Epithelial cell of proximal tubule (primary cell): Measurements from ENCODE around the gene MYBPH. TPM values are rescaled to one million over a fixed set of nuclear protein-coding genes. Genes with fewer than 3 reads are reported as not detected.

Experiments
- DNase-seq: peaks from one replicate; pipeline ENCODE4 v3.0.0-alpha.2; 2011; ENCODE audit warnings: low read depth
- H3K4me3 ChIP-seq: 2 replicates; pipeline ENCODE4 v1.5.1; 2011; ENCODE audit warnings: low read depth, mild to moderate bottlenecking, low read length
- CTCF ChIP-seq: conservative IDR thresholded peaks from 2 replicates; pipeline ENCODE4 v1.5.1; 2012; ENCODE audit warnings: low read depth, mild to moderate bottlenecking, low read length
- total RNA-seq: library from RNA; depleted of rRNA; stranded (reverse); fragments of >200 nt; gene quantifications from 2 replicates; pipeline ENCODE4 v1.2.3, GENCODE V29; 2015

Gene MYBPH
- total RNA-seq, 1 donor from 2014 or later = not detected

DNA sequence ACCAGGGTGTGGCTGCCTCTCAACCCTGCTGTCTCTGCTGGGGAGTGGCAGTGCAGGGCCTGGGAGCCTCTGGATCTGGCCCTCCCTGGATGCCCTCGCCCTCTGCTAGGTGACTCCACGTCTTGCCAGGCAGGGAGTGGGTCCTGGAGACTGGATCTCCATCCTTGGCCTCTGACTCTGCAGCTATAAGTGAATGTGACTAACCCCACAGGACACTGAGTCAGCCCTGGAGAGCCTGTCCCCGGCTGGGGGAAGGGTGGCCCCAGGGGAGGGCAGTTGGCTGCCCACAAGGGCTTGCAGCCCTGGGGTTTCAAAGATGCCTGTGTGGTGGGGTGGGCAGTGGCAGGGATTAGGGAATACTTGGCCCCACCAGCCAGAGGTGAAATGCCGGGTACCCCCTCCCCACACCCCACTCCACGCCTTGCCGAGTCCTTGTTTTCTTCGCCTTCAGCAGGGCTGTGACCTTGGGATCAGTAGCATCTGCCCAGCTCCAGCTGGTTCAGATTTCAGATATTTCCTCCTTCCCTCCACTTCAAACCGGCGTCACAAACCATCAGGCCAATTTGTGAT lies 1.9 kb upstream of the MYBPH start:
- DNase-seq = no peak
- no peak overlapping the region for H3K4me3 ChIP-seq
- no peak for TF ChIP-seq CTCF

GRCh38 chr1:203177036-203177405 lies 1.4 kb upstream of the MYBPH start:
- no peak for DNase-seq
- TF ChIP-seq CTCF = no peak
- no peak overlapping the region for H3K4me3 ChIP-seq

DNA sequence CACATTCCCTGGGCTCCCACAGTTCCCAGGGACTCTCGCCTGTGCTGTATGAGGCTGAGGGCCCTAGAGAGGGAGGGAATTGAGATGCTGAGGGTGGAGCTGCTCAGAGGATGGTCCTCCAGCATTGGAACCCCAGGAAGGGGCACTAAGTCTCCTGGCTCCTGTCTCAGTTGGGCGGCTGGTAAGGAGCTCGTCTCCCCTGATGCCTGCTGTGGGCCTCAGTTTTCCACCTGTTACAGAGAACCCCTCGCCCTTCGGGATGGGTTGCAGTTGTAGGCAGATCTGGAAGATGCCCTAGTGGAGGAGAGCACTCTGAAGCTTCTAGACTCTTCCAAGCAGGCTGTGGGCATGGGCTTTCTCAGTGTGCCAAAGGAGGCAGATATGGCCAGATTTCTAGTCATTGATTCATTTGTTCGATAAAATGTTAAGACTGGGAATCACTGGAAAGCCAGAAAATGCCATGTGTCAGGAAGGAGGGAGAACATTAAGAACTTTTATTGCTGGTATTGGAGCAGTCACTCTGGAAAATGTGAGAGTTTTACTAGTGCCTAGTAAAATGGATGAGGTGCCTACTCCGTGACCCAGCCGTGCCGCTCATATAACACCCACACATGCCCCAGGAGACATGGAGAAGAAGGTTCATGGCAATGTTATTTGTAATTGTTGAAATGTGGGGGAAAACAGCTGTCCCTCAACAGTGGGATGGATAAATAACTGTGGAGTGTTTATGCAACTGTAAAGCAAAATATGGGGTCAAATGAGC lies 828 bp upstream of the MYBPH start:
- no peak for DNase-seq
- H3K4me3 ChIP-seq = no peak overlapping the region
- TF ChIP-seq CTCF = no peak

DNA sequence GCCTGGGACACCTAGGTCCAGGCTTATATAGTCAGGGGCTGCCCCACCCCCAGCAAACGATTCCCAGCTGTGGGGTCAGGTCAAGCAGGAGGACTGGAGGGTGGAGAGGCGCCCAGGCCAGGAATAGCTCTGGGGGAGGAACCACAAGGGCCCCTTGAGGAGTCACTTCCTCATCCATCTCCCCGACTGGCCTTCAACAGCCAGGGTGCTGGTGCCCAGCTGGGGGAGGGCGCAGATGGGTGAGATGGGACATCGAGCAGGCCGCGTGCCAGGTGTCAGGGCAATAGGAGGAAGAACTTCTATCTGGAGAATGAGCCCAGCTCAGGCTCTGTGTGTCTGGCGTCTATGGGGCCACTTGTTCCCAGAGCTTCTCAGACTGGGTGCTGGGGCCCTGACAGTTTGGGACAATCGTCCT lies 208 bp upstream of the MYBPH start:
- DNase-seq = no peak
- no peak overlapping the region for H3K4me3 ChIP-seq
- no peak for TF ChIP-seq CTCF

GRCh38 chr1:203174324-203174985 lies 1.2 kb downstream of the MYBPH start:
- no peak overlapping the region for H3K4me3 ChIP-seq

GRCh38 chr1:203173566-203173965 lies 2.1 kb downstream of the MYBPH start:
- no peak for DNase-seq
- no peak for TF ChIP-seq CTCF
- no peak overlapping the region for H3K4me3 ChIP-seq

More at GRCh38 chr1:203174324-203174985, 1.2 kb downstream of the MYBPH start:
- DNase-seq = no peak
- TF ChIP-seq CTCF = no peak
